HG03432 (cell line): Measurements from ENCODE around the gene HOXC11.

Experiments
- ATAC-seq: cut with Tn5 transposase; IDR thresholded peaks from one replicate; pipeline ENCODE4 v1.9.1; 2021; ENCODE audit warnings: mild to moderate bottlenecking, moderate library complexity; ENCODE audit not compliant: unreplicated experiment

The HOXC11 gene

DNA sequence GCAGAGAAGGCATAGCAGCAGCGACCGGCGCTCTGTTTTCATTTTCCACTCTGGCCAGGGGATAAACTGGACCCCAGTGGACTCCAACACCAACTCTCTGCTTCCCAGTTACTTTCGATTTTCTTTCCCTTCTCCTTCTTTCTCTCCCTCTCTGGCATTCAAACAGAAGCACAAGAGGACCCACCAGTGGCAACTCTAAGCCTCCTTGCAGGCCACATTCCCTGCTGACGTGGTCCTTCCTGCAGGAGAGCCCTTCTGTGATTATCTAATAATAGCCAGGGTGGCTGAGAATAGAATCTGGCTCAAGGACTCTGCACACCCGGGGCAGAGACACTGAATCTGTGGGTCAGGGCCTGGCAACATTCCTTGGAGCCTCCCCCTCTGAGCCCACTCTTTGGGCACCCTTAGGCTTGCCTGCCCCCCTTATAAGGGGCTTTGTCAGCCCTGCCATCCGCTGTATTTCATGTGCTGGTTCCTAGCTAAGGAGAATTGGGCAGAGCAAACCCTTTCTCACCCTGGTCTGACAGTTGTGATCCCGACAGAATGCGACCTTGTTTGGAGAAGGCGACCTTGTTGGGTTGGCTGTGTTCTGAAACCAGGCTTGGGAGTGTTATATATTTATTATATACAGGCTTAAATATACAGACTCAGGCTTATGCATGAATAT, 47.1 kb downstream of the HOXC11 start:
- ATAC-seq, result no peak

DNA sequence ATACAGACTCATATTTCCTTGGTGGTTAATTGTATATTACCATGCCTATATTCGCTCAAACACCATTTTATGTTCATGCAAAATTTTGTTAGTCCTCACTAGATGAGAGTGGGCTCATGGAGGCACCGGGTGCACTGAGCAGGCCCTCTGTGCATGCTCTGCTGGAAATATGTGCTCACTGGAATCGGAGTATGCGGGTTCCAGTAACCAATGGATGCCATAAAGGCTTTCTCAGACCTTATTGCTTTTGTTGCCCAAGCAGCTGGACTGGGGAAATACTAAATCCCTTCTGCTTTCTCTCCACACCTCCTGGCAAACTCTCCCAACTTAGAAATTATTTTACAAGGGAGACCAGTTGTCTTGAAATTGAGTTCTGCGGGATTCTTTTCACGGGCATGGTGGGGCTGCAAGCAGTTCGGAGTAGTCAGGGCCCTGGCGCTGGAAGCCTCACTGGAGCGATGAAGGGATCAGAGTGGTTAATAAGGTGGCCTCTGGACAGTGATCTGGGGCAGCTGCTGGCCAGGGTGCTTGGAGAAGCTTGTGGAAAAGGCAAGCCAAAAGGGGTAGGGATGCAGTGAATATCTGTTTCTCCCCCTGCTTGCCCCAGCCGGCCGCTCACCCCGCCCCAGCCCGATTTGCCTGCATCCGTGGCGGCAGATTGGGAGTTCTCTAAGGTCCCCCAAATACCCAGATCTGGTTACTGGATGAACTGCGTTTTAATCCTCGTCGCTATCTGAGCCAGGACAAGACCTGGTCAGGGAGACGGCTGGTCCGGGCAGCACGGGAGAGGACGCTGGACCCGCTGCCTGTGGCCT, 47.9 kb downstream of the HOXC11 start:
- no peak for ATAC-seq

DNA sequence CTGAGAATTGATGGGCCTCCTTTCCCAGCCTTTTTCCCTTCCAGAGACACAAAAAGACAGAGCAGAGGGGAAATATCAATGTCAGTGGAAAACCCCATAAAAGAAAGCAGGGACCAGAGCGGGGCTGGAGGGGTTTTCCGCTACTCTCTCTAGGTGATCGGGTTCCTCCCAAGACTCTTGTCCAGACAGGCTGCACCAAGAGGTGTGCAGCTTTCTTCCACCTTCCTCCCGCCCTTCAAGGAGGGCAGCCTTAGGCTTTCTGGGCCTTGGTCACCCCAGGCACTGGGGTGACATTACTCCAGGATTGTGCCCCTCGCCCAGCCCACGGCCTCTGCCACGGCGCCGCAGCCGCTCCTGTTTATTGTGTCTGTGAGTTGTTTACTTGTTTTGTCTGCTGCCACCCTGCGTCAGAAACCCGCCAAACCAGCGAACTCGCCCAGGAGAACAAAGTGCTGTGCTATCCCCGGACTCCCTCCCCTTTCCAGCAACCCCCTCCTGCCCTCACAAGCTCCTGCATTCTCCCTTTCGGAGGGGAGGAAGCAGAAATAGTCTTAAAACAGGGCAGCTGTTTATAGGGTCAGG, 48.6 kb downstream of the HOXC11 start:
- no peak for ATAC-seq

DNA sequence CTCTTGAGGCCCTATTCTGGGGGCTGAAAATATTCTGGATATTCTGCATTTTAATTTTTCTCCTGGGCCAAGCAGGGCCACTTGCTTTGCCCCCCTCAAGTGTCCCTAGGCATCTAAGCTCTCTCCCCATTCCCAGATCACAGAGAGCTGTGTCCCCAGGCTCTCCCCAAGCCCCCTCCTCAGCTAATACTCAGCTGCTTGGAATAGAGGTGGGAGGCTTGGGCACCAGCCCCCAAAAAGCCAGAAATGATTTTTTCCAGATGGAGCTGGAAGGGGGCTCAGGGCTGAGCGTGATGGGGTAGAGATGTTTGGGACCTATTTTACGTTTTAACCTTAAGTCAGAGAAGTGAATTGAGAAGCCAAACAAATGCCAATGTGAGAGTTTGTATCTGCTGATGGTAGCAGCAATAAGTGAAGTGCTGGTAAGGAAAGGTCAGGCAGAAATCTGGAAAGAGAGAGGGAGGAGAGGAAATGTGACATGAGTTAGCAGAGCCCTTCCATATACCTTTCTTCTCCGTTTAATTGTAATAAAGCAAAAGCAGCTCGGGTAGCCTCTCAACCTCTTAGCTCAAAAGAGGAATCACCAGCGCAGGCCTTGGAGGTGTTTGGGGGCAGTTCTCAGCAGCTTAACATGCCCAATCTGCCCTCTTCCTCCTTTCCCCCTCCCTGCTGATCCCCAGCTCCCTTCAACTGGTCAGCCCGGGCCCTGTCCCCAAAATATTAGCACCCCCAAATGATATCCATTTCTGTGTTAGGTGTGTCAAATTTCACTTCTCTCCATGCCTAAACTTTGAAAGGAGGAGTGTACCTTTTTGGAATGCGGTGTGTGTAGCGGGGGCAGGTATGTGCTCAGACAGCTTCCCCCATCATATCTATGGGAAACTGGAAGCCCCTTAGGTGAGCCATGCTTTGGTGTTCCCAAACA, 50.3 kb downstream of the HOXC11 start:
- no peak for ATAC-seq

DNA sequence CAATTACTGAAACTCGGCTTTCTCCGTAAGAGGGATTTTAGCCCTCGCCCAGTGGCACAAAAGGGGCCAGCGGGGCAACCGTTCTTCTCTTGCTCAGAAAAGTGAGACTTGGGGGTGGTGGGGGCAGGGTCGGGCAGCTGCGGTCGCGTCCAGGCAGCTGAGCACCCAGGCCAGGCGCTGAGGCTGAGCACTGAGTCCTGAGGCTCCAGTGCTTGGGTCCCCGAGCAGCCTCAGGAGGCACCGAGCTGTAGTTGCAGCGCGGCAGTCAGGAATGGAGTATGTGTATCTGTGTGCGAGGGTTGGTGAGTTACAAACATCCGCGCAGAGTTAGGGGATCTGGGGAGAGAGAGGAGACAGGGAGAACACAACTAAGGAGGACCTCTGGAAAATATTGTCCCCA, 51.2 kb downstream of the HOXC11 start:
- no peak for ATAC-seq

DNA sequence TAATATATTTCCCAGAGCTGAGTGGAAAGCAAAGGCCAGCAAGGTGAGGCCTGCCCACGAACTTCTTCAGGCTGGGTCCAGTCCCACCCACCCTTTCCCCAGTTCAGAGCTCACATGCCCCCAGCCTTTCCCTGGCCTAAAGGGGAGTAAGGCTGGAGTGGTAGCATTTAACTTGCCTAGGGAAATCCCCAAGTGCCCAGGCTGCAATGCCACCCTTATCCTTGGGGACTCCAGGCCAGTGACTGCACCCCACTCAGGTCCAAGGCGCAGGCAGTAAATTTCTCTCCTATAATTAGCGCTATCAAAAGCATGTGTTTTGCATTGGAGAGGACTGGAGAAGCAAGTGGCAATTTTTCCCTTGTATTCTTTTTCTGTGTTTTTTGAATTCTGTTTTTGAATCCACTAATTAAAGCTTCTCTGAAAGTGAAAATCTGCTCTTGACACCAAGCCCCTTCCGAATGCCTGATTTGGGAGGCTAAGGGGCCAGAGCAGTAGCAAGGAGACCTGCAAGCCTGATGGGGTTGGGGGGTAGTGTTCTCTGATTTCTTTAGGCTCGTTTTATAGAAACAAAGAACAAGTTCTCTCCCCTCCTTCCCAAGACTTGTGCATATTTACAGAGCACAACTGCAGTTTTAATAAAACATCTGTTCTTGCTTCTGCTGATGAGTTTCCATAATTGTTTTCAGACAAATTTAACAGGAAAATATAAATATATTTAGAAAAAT, 51.8 kb downstream of the HOXC11 start:
- ATAC-seq, result no peak

DNA sequence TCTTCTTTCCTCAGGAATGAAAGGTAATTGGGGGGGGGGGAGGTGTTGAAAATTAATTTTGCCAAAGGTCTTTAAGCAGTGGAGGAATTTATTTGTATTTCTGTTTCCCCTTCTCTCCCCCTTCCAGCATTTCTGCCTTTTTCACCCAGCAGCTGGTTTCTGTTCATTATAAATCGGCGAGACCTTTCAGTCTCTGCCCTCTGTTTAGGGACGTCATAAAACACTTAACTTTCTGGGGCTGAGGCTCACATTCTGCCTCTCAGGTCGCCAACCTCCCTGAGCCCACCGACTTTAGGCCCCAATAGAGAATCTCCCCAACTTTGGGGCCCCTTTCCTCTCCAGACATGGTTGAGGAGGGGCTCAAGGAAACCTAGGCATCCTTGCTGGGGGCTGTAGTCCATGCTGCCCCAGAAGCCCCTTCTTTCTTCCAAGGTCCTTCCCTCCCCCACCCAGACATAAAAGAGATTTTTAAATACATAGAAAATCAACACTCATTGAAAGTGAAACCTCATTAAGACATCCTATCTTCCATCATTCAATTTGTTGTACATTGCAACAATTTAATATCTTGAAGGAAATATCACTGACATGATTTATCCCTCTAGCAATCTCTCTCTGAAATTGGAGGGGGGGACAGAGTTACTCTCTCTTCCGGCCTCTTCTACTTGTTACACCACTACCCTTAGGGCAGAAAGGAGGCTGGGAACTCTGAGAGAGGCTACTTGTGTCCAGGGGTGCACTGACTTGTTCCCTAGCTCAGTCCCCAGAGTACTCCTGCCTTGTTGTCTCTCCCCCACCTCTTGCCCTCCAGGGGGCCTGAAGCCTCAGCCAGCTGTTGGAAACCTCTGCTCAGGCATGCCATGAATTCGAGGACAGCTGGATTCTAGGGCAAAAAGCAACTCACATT, 52.8 kb downstream of the HOXC11 start:
- ATAC-seq, result no peak

DNA sequence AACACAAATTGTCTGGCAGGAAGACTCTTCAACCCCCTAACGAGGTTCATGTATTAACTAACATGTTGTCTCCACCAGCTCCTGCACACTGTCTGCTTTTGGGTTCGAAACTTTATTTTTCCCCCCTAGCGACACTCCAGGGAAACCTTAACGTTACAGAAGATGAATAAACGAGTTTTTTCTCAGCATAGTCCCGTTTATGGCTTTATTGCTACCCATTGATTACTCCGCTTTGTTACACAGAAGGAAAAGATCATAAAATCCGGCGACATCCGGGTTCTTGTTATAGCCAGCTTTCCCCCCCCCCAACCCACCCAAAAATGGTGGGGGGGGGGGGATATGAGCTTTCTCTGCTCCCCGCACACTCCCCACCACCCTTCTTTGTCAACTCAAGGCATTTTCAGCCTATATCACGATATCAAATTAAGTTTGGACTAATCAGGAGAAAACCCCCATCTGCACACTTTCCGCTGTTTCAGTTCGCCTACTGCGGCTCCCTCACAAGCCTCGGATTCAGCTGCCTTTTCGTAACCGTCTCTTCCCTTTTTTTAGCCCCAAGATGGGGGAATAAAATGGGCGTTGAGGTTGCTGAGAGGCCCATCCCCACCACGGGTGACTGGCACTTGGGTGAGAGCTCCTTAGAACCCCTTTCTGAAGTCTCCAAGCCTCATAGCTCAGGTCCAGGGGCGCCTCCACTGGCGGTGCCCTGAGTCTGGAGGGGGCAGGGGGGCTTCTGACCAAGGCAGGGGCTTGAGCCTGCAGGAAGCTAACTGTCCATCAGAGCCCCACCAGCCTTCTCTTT, 53.9 kb downstream of the HOXC11 start:
- no peak for ATAC-seq
